Effector memory CD4-positive, alpha-beta T cell (primary cell): ENCODE data around the gene ZNF574.

Source experiments
- DNase-seq, 3 donors: peaks; one replicate each; pipeline ENCODE4 v3.0.0-alpha.2; 2020
- H3K27ac ChIP-seq: 2 replicates; pipeline ENCODE4 v1.7.0; 2013; ENCODE audit warnings: mild to moderate bottlenecking, low read length, moderate library complexity; ENCODE audit not compliant: insufficient read depth, poor library complexity, severe bottlenecking
- H3K27me3 ChIP-seq: replicated peaks from 2 replicates; pipeline ENCODE4 v1.7.0; 2013; ENCODE audit warnings: mild to moderate bottlenecking, low read length; ENCODE audit not compliant: insufficient read depth, control insufficient read depth, poor library complexity, severe bottlenecking
- H3K36me3 ChIP-seq: 2 replicates; pipeline ENCODE4 v1.7.0; 2013; ENCODE audit warnings: mild to moderate bottlenecking, low read length, moderate library complexity; ENCODE audit not compliant: control insufficient read depth, insufficient read depth
- H3K4me1 ChIP-seq: 2 replicates; pipeline ENCODE4 v1.7.0; 2013; ENCODE audit warnings: low read length, mild to moderate bottlenecking; ENCODE audit not compliant: control insufficient read depth, insufficient read depth, poor library complexity, severe bottlenecking
- H3K4me3 ChIP-seq: 2 replicates; pipeline ENCODE4 v1.7.0; 2013; ENCODE audit warnings: low read length, low read depth, mild to moderate bottlenecking; ENCODE audit not compliant: insufficient read depth, poor library complexity, severe bottlenecking
- H3K9me3 ChIP-seq: 2 replicates; pipeline ENCODE4 v1.7.0; 2013; ENCODE audit warnings: mild to moderate bottlenecking, low read length, moderate library complexity; ENCODE audit not compliant: control insufficient read depth

Gene ZNF574

GRCh38 chr19:42059196-42059595 is 16.8 kb upstream of the ZNF574 start:
- no peak overlapping the region for H3K4me3 ChIP-seq
- H3K27ac ChIP-seq, result no peak overlapping the region
- DNase-seq, result no peak
- H3K4me1 ChIP-seq, result no peaks in the 10 kb centered on the region
- no peaks in the 10 kb centered on the region for H3K36me3 ChIP-seq
- H3K27me3 ChIP-seq, result no peaks in the 10 kb centered on the region
- H3K9me3 ChIP-seq, result no peaks in the 10 kb centered on the region

GRCh38 chr19:42060117-42060516 is 15.8 kb upstream of the ZNF574 start:
- Histone ChIP-seq H3K4me1 (no peaks in the 10 kb centered on the region), H3K9me3 (no peaks in the 10 kb centered on the region), H3K27ac (no peak overlapping the region), H3K36me3 (no peaks in the 10 kb centered on the region), H3K4me3 (no peak overlapping the region), H3K27me3 (no peaks in the 10 kb centered on the region)
- DNase-seq, result no peak

- Histone ChIP-seq H3K4me1 (no peaks in the 10 kb centered on the region), H3K4me3 (no peak overlapping the region), H3K36me3 (no peaks in the 10 kb centered on the region), H3K9me3 (no peaks in the 10 kb centered on the region), H3K27me3 (no peaks in the 10 kb centered on the region), H3K27ac (no peak overlapping the region)
- DNase-seq, result no peak
These were observed 13.6 kb upstream of the ZNF574 start for GRCh38 chr19:42062381-42062780.

GRCh38 chr19:42064432-42064831 is 11.5 kb upstream of the ZNF574 start:
- no peaks in the 10 kb centered on the region for H3K4me1 ChIP-seq
- H3K27me3 ChIP-seq, result peaks cover 6% of the 10 kb centered on the region
- H3K4me3 ChIP-seq, result no peak overlapping the region
- H3K9me3 ChIP-seq, result no peaks in the 10 kb centered on the region
- no peaks in the 10 kb centered on the region for H3K36me3 ChIP-seq
- H3K27ac ChIP-seq, result no peak overlapping the region
- DNase-seq, result no peak

- Histone ChIP-seq H3K4me1 (no peaks in the 10 kb centered on the region), H3K4me3 (no peak overlapping the region), H3K27me3 (peaks cover 7% of the 10 kb centered on the region), H3K9me3 (no peaks in the 10 kb centered on the region), H3K27ac (no peak overlapping the region), H3K36me3 (no peaks in the 10 kb centered on the region)
- no peak for DNase-seq
These were observed 10.9 kb upstream of the ZNF574 start for GRCh38 chr19:42065051-42065450.

GRCh38 chr19:42065511-42065910 is 10.5 kb upstream of the ZNF574 start:
- H3K27me3 ChIP-seq, result peaks cover 7% of the 10 kb centered on the region
- no peaks in the 10 kb centered on the region for H3K36me3 ChIP-seq
- H3K4me3 ChIP-seq, result no peak overlapping the region
- H3K4me1 ChIP-seq, result no peaks in the 10 kb centered on the region
- DNase-seq, result no peak
- no peak overlapping the region for H3K27ac ChIP-seq
- no peaks in the 10 kb centered on the region for H3K9me3 ChIP-seq

GRCh38 chr19:42066075-42066754 is 9.8 kb upstream of the ZNF574 start:
- Histone ChIP-seq H3K9me3 (no peaks in the 10 kb centered on the region), H3K27me3 (peaks cover 7% of the 10 kb centered on the region), H3K4me1 (no peaks in the 10 kb centered on the region), H3K4me3 (no peak overlapping the region), H3K27ac (no peak overlapping the region), H3K36me3 (no peaks in the 10 kb centered on the region)
- no peak for DNase-seq

- Histone ChIP-seq H3K4me3 (no peak overlapping the region), H3K27ac (no peak overlapping the region), H3K9me3 (no peaks in the 10 kb centered on the region), H3K27me3 (peaks cover 7% of the 10 kb centered on the region), H3K36me3 (no peaks in the 10 kb centered on the region), H3K4me1 (no peaks in the 10 kb centered on the region)
- DNase-seq, result no peak
These were observed 8.6 kb upstream of the ZNF574 start for GRCh38 chr19:42067315-42067888.

GRCh38 chr19:42068361-42068755 is 7.6 kb upstream of the ZNF574 start:
- H3K9me3 ChIP-seq, result no peaks in the 10 kb centered on the region
- H3K27ac ChIP-seq, result no peak overlapping the region
- no peaks in the 10 kb centered on the region for H3K36me3 ChIP-seq
- H3K27me3 ChIP-seq, result peaks cover 7% of the 10 kb centered on the region
- no peaks in the 10 kb centered on the region for H3K4me1 ChIP-seq
- H3K4me3 ChIP-seq, result no peak overlapping the region
- DNase-seq, result no peak

GRCh38 chr19:42068756-42069571 is 7.0 kb upstream of the ZNF574 start:
- no peaks in the 10 kb centered on the region for H3K4me1 ChIP-seq
- no peak overlapping the region for H3K4me3 ChIP-seq
- no peak for DNase-seq
- no peaks in the 10 kb centered on the region for H3K9me3 ChIP-seq
- peaks cover 7% of the 10 kb centered on the region for H3K27me3 ChIP-seq
- H3K36me3 ChIP-seq, result no peaks in the 10 kb centered on the region
- H3K27ac ChIP-seq, result no peak overlapping the region
